Uterus (tissue), 4 donors: ENCODE data around the gene PRR30. TPM values are rescaled to one million over a fixed set of nuclear protein-coding genes. Genes with fewer than 3 reads are reported as not detected.

ENCODE experiments used
- DNase-seq, 2 donors: peaks; one replicate each; pipeline ENCODE4 v3.0.0-alpha.2; 2019 to 2020
- H3K27ac ChIP-seq, 2 donors: fragments of 200-600 bp; sonication (generic); 1 replicate in 1 of 2; 2 replicates in 1 of 2; pipeline ENCODE4 v1.5.1; 2016 to 2018
- H3K27me3 ChIP-seq, 2 donors: fragments of 200-600 bp; sonication (generic); one replicate each; pipeline ENCODE4 v1.5.1; 2018 to 2019; ENCODE audit warnings: control low read depth in 1 of 2
- H3K36me3 ChIP-seq, 2 donors: fragments of 200-600 bp; sonication (generic); one replicate each; pipeline ENCODE4 v1.5.1; 2019; ENCODE audit warnings: control low read depth in 1 of 2
- H3K4me1 ChIP-seq, 2 donors: fragments of 200-600 bp; sonication (generic); one replicate each; pipeline ENCODE4 v1.5.1; 2018 to 2019; ENCODE audit warnings: control low read depth in 1 of 2
- H3K4me3 ChIP-seq, 2 donors: fragments of 200-600 bp; sonication (generic); 1 replicate in 1 of 2; 2 replicates in 1 of 2; pipeline ENCODE4 v1.5.1; 2018 to 2019; ENCODE audit warnings: mild to moderate bottlenecking in 1 of 2
- H3K9me3 ChIP-seq, 2 donors: fragments of 200-600 bp; sonication (generic); one replicate each; pipeline ENCODE4 v1.5.1; 2019; ENCODE audit warnings: control low read depth in 1 of 2
- CTCF ChIP-seq, 4 experiments: fragments of 200-600 bp in 2 of 4; fragments of 450-650 bp in 2 of 4; sonication (generic) in 2 of 4; IDR thresholded peaks; one replicate each; pipeline ENCODE4 v1.5.1; 2016 to 2019; ENCODE audit warnings: antibody characterized with exemption in 4 of 4, mild to moderate bottlenecking in 2 of 4, moderate library complexity in 1 of 4
- POLR2A ChIP-seq, 2 donors: fragments of 450-650 bp; IDR thresholded peaks; one replicate each; pipeline ENCODE4 v1.6.1; 2016; ENCODE audit warnings: antibody characterized with exemption in 2 of 2, mild to moderate bottlenecking in 1 of 2, moderate library complexity in 1 of 2
- intact Hi-C: fragments of 100-400 bp; cut with DNase I; formaldehyde crosslinking; loops from one replicate; pipeline ENCODE4 v1.15.1; 2023; ENCODE audit warnings: low total_unique reads
- total RNA-seq, 4 donors: library from RNA; depleted of rRNA in 3 of 4; stranded (reverse); fragments of >200 nt in 3 of 4; gene quantifications; one replicate each; pipeline versions ENCODE4 v1.1.0 to v1.2.4, GENCODE V29; 2014 to 2023
- donor health status: DM: yes; HTN: yes; CAD: no.

PRR30 gene
- not detected for total RNA-seq

GRCh38 chr2:27139310-27139709 lies at the start of gene PRR30:
Gene PRR30, minus strand, starts transcription at chr2:27139410. Its CDS starts 1,081 bp downstream, at chr2:27138329.
- TF ChIP-seq CTCF (IDR thresholded peaks at IDR 0.05) (no peak), POLR2A (IDR thresholded peaks at IDR 0.05) (no peak)
- no peak for DNase-seq
- no peak within 1 kb of the TSS for H3K4me3 ChIP-seq
- intact Hi-C loops: loop anchor here (10.0 kb wide), 1 partner anchor 55 kb away; no protein-coding TSS in a partner anchor
- no peaks in the 10 kb centered on the region for H3K36me3 ChIP-seq
- H3K27me3 ChIP-seq: no peaks in the 10 kb centered on the region
- no peak within 1 kb of the TSS for H3K27ac ChIP-seq
- no peaks in the 10 kb centered on the region for H3K4me1 ChIP-seq
- H3K9me3 ChIP-seq: no peaks in the 10 kb centered on the region

GRCh38 chr2:27186613-27187345 lies 47.6 kb upstream of the PRR30 start:
- Histone ChIP-seq H3K9me3 (no peaks in the 10 kb centered on the region), H3K27ac (peak overlapping the region; percentile 90 to 94), H3K4me3 (no peak overlapping the region), H3K4me1 (peaks cover 0 to 7% of the 10 kb centered on the region in 2 donors), H3K27me3 (no peaks in the 10 kb centered on the region), H3K36me3 (no peaks in the 10 kb centered on the region)
- no peak for DNase-seq
- intact Hi-C loops: no loop called here
- TF ChIP-seq CTCF (IDR thresholded peaks at IDR 0.05) (no peak), POLR2A (IDR thresholded peaks at IDR 0.05) (no peak)

GRCh38 chr2:27185331-27186026 lies 46.3 kb upstream of the PRR30 start:
- no peaks in the 10 kb centered on the region for H3K27me3 ChIP-seq
- no peaks in the 10 kb centered on the region for H3K36me3 ChIP-seq
- H3K9me3 ChIP-seq: no peaks in the 10 kb centered on the region
- intact Hi-C loops: no loop called here
- peak overlapping the region; percentile 90 to 94 for H3K27ac ChIP-seq
- H3K4me3 ChIP-seq: no peak overlapping the region
- DNase-seq: peak; percentile 55 to 60
- peaks cover 0 to 7% of the 10 kb centered on the region in 2 donors for H3K4me1 ChIP-seq
- no peak for TF ChIP-seq CTCF (IDR thresholded peaks at IDR 0.05)
- no peak for TF ChIP-seq POLR2A (IDR thresholded peaks at IDR 0.05)

GRCh38 chr2:27184115-27184514 lies 44.9 kb upstream of the PRR30 start:
- Histone ChIP-seq H3K9me3 (no peaks in the 10 kb centered on the region), H3K36me3 (no peaks in the 10 kb centered on the region), H3K27me3 (no peaks in the 10 kb centered on the region), H3K27ac (peak overlapping the region; percentile 90 to 94), H3K4me3 (no peak overlapping the region), H3K4me1 (peaks cover 0 to 7% of the 10 kb centered on the region in 2 donors)
- TF ChIP-seq POLR2A (IDR thresholded peaks at IDR 0.05) (no peak), CTCF (IDR thresholded peaks at IDR 0.05) (no peak)
- DNase-seq: peak; percentile 45 to 49
- intact Hi-C loops: no loop called here

- Histone ChIP-seq H3K36me3 (no peaks in the 10 kb centered on the region), H3K4me3 (no peak overlapping the region), H3K4me1 (peaks cover 0 to 7% of the 10 kb centered on the region in 2 donors), H3K9me3 (no peaks in the 10 kb centered on the region), H3K27ac (no peak overlapping the region), H3K27me3 (no peaks in the 10 kb centered on the region)
- intact Hi-C loops: no loop called here
- DNase-seq: no peak
- TF ChIP-seq POLR2A (IDR thresholded peaks at IDR 0.05) (no peak), CTCF (IDR thresholded peaks at IDR 0.05) (no peak)
Measured at GRCh38 chr2:27182346-27182745, 43.1 kb upstream of the PRR30 start.
